Fibroblast of lung (primary cell): Measurements from ENCODE around the gene POLG2. TPM values are rescaled to one million over a fixed set of nuclear protein-coding genes. Genes with fewer than 3 reads are reported as not detected.
"Not testable (repeated sequence)": the region's sequence is repeated elsewhere in the genome, so short reads cannot be mapped to it uniquely, and the experiment has no call there.

Experiments used
- DNase-seq, 2 donors: peaks; one replicate each; pipeline versions ENCODE4 v3.0.0 to v3.0.0-alpha.2; 2010; ENCODE audit warnings: low read depth in 2 of 2
- H2AFZ ChIP-seq: 2 replicates; pipeline ENCODE4 v1.5.1; 2012; ENCODE audit warnings: low read length, control low read depth, inconsistent platforms
- H3K27ac ChIP-seq: 2 replicates; pipeline ENCODE4 v1.5.1; 2011; ENCODE audit warnings: low read length, control low read depth; ENCODE audit not compliant: insufficient read depth
- H3K27me3 ChIP-seq: 2 replicates; pipeline ENCODE4 v1.5.1; 2011; ENCODE audit warnings: mild to moderate bottlenecking, low read length; ENCODE audit not compliant: control insufficient read depth, insufficient read depth
- H3K36me3 ChIP-seq: 2 replicates; pipeline ENCODE4 v1.5.1; 2011; ENCODE audit warnings: low read length; ENCODE audit not compliant: control insufficient read depth, insufficient read depth
- H3K4me1 ChIP-seq: 2 replicates; pipeline ENCODE4 v1.5.1; 2011; ENCODE audit warnings: low read length; ENCODE audit not compliant: control insufficient read depth, insufficient read depth; ENCODE audit errors: extremely low read depth
- H3K4me2 ChIP-seq: 2 replicates; pipeline ENCODE4 v1.5.1; 2011; ENCODE audit warnings: low read length, control low read depth; ENCODE audit not compliant: insufficient read depth; ENCODE audit errors: extremely low read depth
- H3K4me3 ChIP-seq, 4 experiments: fragments of 200-600 bp in 1 of 4; sonication (generic) in 1 of 4; replicated peaks in 1 of 4; 2 replicates each; pipeline ENCODE4 v1.5.1; 2011 to 2016; ENCODE audit warnings: low read length in 4 of 4, low read depth in 3 of 4, mild to moderate bottlenecking in 3 of 4, control low read depth in 2 of 4, inconsistent platforms in 1 of 4, mixed read lengths in 1 of 4; ENCODE audit not compliant: insufficient read depth in 1 of 4; ENCODE audit errors: control extremely low read depth in 1 of 4
- H3K79me2 ChIP-seq: 2 replicates; pipeline ENCODE4 v1.5.1; 2012; ENCODE audit warnings: mild to moderate bottlenecking, low read length, inconsistent platforms; ENCODE audit not compliant: control insufficient read depth, insufficient read depth
- H3K9ac ChIP-seq: 2 replicates; pipeline ENCODE4 v1.5.1; 2011; ENCODE audit warnings: mild to moderate bottlenecking, low read length, control low read depth; ENCODE audit not compliant: insufficient read depth
- H3K9me3 ChIP-seq: 2 replicates; pipeline ENCODE4 v1.5.1; 2012; ENCODE audit warnings: low read depth, low read length; ENCODE audit not compliant: control insufficient read depth, insufficient read depth
- H4K20me1 ChIP-seq: 2 replicates; pipeline ENCODE4 v1.5.1; 2011; ENCODE audit warnings: low read length; ENCODE audit not compliant: control insufficient read depth, insufficient read depth; ENCODE audit errors: extremely low read depth
- EZH2 ChIP-seq: IDR thresholded peaks from 2 replicates; pipeline ENCODE4 v1.5.1; 2012; ENCODE audit warnings: low read length, control low read depth, mild to moderate bottlenecking; ENCODE audit errors: missing control alignments
- polyA plus RNA-seq, 2 donors: library from polyadenylated mRNA; depleted of rRNA in 1 of 2; stranded (reverse) in 1 of 2; unstranded in 1 of 2; fragments of >200 nt; gene quantifications; 2 replicates each; pipeline ENCODE4 v1.2.1, GENCODE V29; 2011 to 2012; ENCODE audit warnings: missing spikeins in 1 of 2
- total RNA-seq: library from RNA; depleted of rRNA; stranded (reverse); fragments of >200 nt; gene quantifications from 2 replicates; pipeline ENCODE4 v1.2.1, GENCODE V29; 2014
- TF ChIP-seq, protein P1 (sequence below), 2 donors: IDR thresholded peaks in 1 of 2; conservative IDR thresholded peaks in 1 of 2; 1 replicate in 1 of 2; 2 replicates in 1 of 2; pipeline ENCODE4 v1.5.1; 2011 to 2012; ENCODE audit warnings: low read length in 2 of 2, control low read depth in 1 of 2, inconsistent platforms in 1 of 2, low read depth in 1 of 2, mild to moderate bottlenecking in 1 of 2

Gene POLG2
- total and polyA plus RNA-seq, 2 donors (not counting 1 experiment from before 2014, with no cell fraction given), result 6.9 to 21.3 TPM

DNA sequence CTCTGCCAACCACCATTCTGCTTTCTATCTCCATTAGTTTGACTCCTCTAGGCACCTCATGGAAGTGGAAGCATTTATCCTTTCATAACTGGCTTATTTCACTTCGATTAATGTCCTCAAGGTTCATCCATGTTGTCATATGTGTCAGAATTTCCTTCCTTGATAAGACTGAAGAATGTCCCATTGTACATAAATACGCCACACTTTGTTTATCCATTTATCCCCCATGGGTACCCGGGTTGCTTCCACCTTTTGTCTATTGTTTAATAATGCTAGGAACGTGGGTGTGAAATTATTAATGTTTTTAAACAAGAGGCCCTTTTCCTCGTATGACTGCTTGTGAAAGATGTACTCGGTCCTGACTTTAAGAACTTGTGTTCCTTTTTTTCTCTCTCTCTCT lies 35.1 kb downstream of the POLG2 start:
- Histone ChIP-seq H3K27ac (no peak overlapping the region), H4K20me1 (no peaks in the 10 kb centered on the region), H3K27me3 (no peaks in the 10 kb centered on the region), H3K4me1 (peaks cover 10% of the 10 kb centered on the region), H3K79me2 (no peaks in the 10 kb centered on the region), H3K4me2 (no peak overlapping the region), H3K9me3 (no peaks in the 10 kb centered on the region), H2AFZ (no peak overlapping the region), H3K36me3 (no peaks in the 10 kb centered on the region), H3K4me3 (no peak overlapping the region), H3K9ac (no peak overlapping the region)
- TF ChIP-seq, protein P1, sequence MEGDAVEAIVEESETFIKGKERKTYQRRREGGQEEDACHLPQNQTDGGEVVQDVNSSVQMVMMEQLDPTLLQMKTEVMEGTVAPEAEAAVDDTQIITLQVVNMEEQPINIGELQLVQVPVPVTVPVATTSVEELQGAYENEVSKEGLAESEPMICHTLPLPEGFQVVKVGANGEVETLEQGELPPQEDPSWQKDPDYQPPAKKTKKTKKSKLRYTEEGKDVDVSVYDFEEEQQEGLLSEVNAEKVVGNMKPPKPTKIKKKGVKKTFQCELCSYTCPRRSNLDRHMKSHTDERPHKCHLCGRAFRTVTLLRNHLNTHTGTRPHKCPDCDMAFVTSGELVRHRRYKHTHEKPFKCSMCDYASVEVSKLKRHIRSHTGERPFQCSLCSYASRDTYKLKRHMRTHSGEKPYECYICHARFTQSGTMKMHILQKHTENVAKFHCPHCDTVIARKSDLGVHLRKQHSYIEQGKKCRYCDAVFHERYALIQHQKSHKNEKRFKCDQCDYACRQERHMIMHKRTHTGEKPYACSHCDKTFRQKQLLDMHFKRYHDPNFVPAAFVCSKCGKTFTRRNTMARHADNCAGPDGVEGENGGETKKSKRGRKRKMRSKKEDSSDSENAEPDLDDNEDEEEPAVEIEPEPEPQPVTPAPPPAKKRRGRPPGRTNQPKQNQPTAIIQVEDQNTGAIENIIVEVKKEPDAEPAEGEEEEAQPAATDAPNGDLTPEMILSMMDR (conservative IDR thresholded peaks at IDR 0.05 in 1 of 2, IDR thresholded peaks at IDR 0.05 in 1 of 2; ENCODE audit: low read depth in 1 of 2, low read length in 2 of 2), result no peak
- DNase-seq, result no peak

DNA sequence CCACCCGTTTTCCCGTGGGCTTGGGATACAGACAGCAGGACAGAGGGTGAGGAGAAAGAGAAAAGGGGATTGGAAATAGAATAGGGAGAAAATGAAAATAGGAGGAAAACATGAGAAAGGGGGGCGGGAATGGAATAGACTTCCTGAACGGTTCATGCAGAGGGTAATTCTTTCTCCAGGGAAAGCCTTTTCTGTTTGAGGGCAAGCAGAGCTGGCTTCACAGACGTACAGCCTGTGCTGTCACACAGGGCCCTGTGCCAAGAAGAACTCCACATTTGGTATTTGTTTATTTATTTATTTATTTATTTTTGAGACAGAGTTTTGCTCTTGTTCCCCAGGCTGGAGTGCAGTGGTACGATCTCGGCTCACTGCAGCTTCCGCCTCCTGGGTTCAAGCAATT lies 35.9 kb downstream of the POLG2 start:
- no peak for TF ChIP-seq EZH2
- TF ChIP-seq, protein P1 (conservative IDR thresholded peaks at IDR 0.05 in 1 of 2, IDR thresholded peaks at IDR 0.05 in 1 of 2; ENCODE audit: low read depth in 1 of 2, low read length in 2 of 2), result no peak
- Histone ChIP-seq H4K20me1 (no peaks in the 10 kb centered on the region), H3K36me3 (no peaks in the 10 kb centered on the region), H3K27me3 (no peaks in the 10 kb centered on the region), H3K4me2 (no peak overlapping the region), H3K27ac (no peak overlapping the region), H3K79me2 (no peaks in the 10 kb centered on the region), H3K9ac (no peak overlapping the region), H3K4me3 (no peak overlapping the region), H3K9me3 (no peaks in the 10 kb centered on the region), H3K4me1 (peaks cover 10% of the 10 kb centered on the region), H2AFZ (no peak overlapping the region)
- peak in 1 of 2 donors; percentile 29 for DNase-seq

DNA sequence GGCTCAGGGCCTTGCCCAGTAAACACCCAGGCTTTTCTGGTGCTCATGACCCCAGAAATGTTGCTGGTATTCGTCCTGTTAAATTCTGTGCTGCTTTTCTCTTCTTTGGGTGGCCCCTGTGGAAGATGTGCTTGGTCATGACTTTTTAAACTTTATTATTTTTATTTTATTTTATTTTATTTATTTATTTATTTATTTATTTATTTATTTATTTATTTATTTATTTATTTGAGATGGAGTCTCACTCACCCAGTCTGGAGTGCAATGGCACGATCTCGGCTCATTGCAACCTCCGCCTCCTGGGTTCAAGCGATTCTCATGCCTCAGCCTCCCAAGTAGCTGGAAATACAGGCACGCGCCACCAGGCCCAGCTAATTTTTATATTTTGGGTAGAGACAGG lies 37.0 kb downstream of the POLG2 start:
- H3K9ac ChIP-seq, DNase-seq, H3K9me3 ChIP-seq, H4K20me1 ChIP-seq, H3K4me2 ChIP-seq, H3K4me3 ChIP-seq, H3K27me3 ChIP-seq, H3K36me3 ChIP-seq, H3K79me2 ChIP-seq, H2AFZ ChIP-seq: not testable (repeated sequence)
- H3K27ac ChIP-seq, result peak overlapping the region; percentile 24
- H3K4me1 ChIP-seq, result peaks cover 10% of the 10 kb centered on the region
